Liver (tissue), 9 donors: ENCODE measurements around the gene SH3PXD2A. TPM values are rescaled to one million over a fixed set of nuclear protein-coding genes. Genes with fewer than 3 reads are reported as not detected.
A peak's percentile ranks its signal among the peaks of the same experiment; 100 is the strongest.

Source experiments
- DNase-seq: peaks from one replicate; pipeline ENCODE4 v3.0.0-alpha.2; 2017; ENCODE audit warnings: low spot score
- H3K27ac ChIP-seq, 2 donors: one replicate each; pipeline ENCODE4 v1.7.0; 2013; ENCODE audit warnings: inconsistent platforms in 2 of 2, low read length in 2 of 2, control low read depth in 1 of 2, low read depth in 1 of 2, mild to moderate bottlenecking in 1 of 2
- H3K27me3 ChIP-seq, 4 donors: one replicate each; pipeline versions ENCODE4 v1.6.1 to v1.7.0; 2013; ENCODE audit warnings: low read length in 3 of 4, inconsistent platforms in 1 of 4, mild to moderate bottlenecking in 1 of 4, moderate library complexity in 1 of 4; ENCODE audit not compliant: control insufficient read depth in 4 of 4, insufficient read depth in 4 of 4
- H3K36me3 ChIP-seq, 4 donors: one replicate each; pipeline versions ENCODE4 v1.6.1 to v1.7.0; 2013; ENCODE audit warnings: low read length in 3 of 4, mild to moderate bottlenecking in 3 of 4, low read depth in 1 of 4, moderate library complexity in 1 of 4; ENCODE audit not compliant: control insufficient read depth in 4 of 4, insufficient read depth in 3 of 4
- H3K4me1 ChIP-seq, 4 donors: one replicate each; pipeline versions ENCODE4 v1.6.1 to v1.7.0; 2013; ENCODE audit warnings: low read length in 3 of 4, mild to moderate bottlenecking in 3 of 4, moderate library complexity in 1 of 4; ENCODE audit not compliant: control insufficient read depth in 4 of 4, insufficient read depth in 4 of 4
- H3K4me3 ChIP-seq, 3 donors: one replicate each; pipeline versions ENCODE4 v1.6.1 to v1.7.0; 2013; ENCODE audit warnings: low read length in 3 of 3, control low read depth in 1 of 3, low read depth in 1 of 3, mild to moderate bottlenecking in 1 of 3
- H3K9ac ChIP-seq, 2 donors: one replicate each; pipeline ENCODE4 v1.7.0; 2013; ENCODE audit warnings: low read length in 2 of 2, mild to moderate bottlenecking in 2 of 2, moderate library complexity in 2 of 2, control low read depth in 1 of 2, low read depth in 1 of 2
- H3K9me3 ChIP-seq, 4 donors: one replicate each; pipeline versions ENCODE4 v1.6.1 to v1.7.0; 2013; ENCODE audit warnings: low read length in 3 of 4; ENCODE audit not compliant: control insufficient read depth in 4 of 4
- CTCF ChIP-seq: fragments of 150-350 bp; IDR thresholded peaks from 2 replicates; pipeline ENCODE4 v1.5.1; 2017; ENCODE audit warnings: improper control_type of control experiment, low read depth, low read length; ENCODE audit not compliant: missing input control
- EGR1 ChIP-seq, 2 donors: IDR thresholded peaks; 2 replicates each; pipeline ENCODE4 v1.6.1; 2016 to 2018; ENCODE audit warnings: antibody characterized with exemption in 2 of 2, low read depth in 2 of 2
- FOXA1 ChIP-seq: IDR thresholded peaks from 2 replicates; pipeline ENCODE4 v1.6.1; 2016; ENCODE audit warnings: antibody characterized with exemption
- FOXA2 ChIP-seq: IDR thresholded peaks from 2 replicates; pipeline ENCODE4 v1.6.1; 2016; ENCODE audit warnings: antibody characterized with exemption
- GABPA ChIP-seq, 2 donors: IDR thresholded peaks in 1 of 2; conservative IDR thresholded peaks in 1 of 2; 2 replicates each; pipeline ENCODE4 v1.6.1; 2016; ENCODE audit warnings: antibody characterized with exemption in 2 of 2, mild to moderate bottlenecking in 1 of 2, moderate library complexity in 1 of 2
- HNF4A ChIP-seq, 2 donors: conservative IDR thresholded peaks; 2 replicates each; pipeline ENCODE4 v1.6.1; 2016; ENCODE audit warnings: antibody characterized with exemption in 2 of 2, mild to moderate bottlenecking in 2 of 2
- HNF4G ChIP-seq: IDR thresholded peaks from 2 replicates; pipeline ENCODE4 v1.6.1; 2016; ENCODE audit warnings: antibody characterized with exemption
- JUND ChIP-seq, 2 donors: IDR thresholded peaks; 2 replicates each; pipeline ENCODE4 v1.6.1; 2016; ENCODE audit warnings: antibody characterized with exemption in 2 of 2
- NR2F2 ChIP-seq: IDR thresholded peaks from 2 replicates; pipeline ENCODE4 v1.6.1; 2016; ENCODE audit warnings: antibody characterized with exemption
- RAD21 ChIP-seq, 2 donors: IDR thresholded peaks; 2 replicates each; pipeline ENCODE4 v1.6.1; 2016; ENCODE audit warnings: antibody characterized with exemption in 2 of 2, mild to moderate bottlenecking in 2 of 2
- RXRA ChIP-seq, 2 donors: IDR thresholded peaks; 2 replicates each; pipeline ENCODE4 v1.6.1; 2017 to 2018; ENCODE audit warnings: antibody characterized with exemption in 2 of 2, mild to moderate bottlenecking in 1 of 2
- TAF1 ChIP-seq: conservative IDR thresholded peaks from 2 replicates; pipeline ENCODE4 v1.6.1; 2016; ENCODE audit warnings: antibody characterized with exemption, mild to moderate bottlenecking
- YY1 ChIP-seq: IDR thresholded peaks from 2 replicates; pipeline ENCODE4 v1.6.1; 2016; ENCODE audit warnings: antibody characterized with exemption, mild to moderate bottlenecking
- ZBTB33 ChIP-seq: IDR thresholded peaks from 2 replicates; pipeline ENCODE4 v1.6.1; 2016; ENCODE audit warnings: antibody characterized with exemption
- WGBS: extraction: QIAGEN DNeasy Blood & Tissue Kit; methylation state at CpG from one replicate; pipeline ENCODE4 v1.1.7; 2013; 5-methylcytosine and 5-hydroxymethylcytosine counted together
- polyA plus RNA-seq, 2 donors: library from polyadenylated mRNA; stranded (reverse) in 1 of 2; unstranded in 1 of 2; fragments of 200-250 nt in 1 of 2; fragments of >200 nt in 1 of 2; fragmentation: Nextera tagmentation in 1 of 2; extraction: Ambion mirVana in 1 of 2; gene quantifications; one replicate each; pipeline versions ENCODE4 v1.2.1 to v1.2.3, GENCODE V29; 2013 to 2015
- total RNA-seq, 2 donors: library from RNA; depleted of rRNA; stranded (reverse); fragments of >200 nt; gene quantifications; one replicate each; pipeline ENCODE4 v1.2.3, GENCODE V29; 2014
- TF ChIP-seq, protein P1 (sequence below): IDR thresholded peaks from 2 replicates; pipeline ENCODE4 v1.6.1; 2016; ENCODE audit warnings: antibody characterized with exemption
- donor health status: healthy.
- donor health status: healthy.
- donor health status: healthy.
- donor health status: healthy.
- donor health status: healthy.

Gene SH3PXD2A
- total and polyA plus RNA-seq, 4 donors: 0.82 to 5.5 (median 3.9) TPM

GRCh38 chr10:103854265-103854685 lies 1.1 kb downstream of the SH3PXD2A start:
- 25% methylated on average over 13 of the region's 13 CpGs for WGBS
- peak overlapping the region in 1 of 2 donors; percentile 23 for H3K27ac ChIP-seq
- no peak for TF ChIP-seq FOXA2
- no peak for TF ChIP-seq HNF4G
- peak; percentile 34 for TF ChIP-seq NR2F2
- H3K9ac ChIP-seq: no peak overlapping the region
- no peaks in the 10 kb centered on the region for H3K36me3 ChIP-seq
- H3K27me3 ChIP-seq: no peaks in the 10 kb centered on the region
- H3K4me3 ChIP-seq: peak overlapping the region; percentile 60 to 78 (median 66)
- H3K9me3 ChIP-seq: no peaks in the 10 kb centered on the region
- H3K4me1 ChIP-seq: peaks cover 7 to 38% (median 27%) of the 10 kb centered on the region in 4 donors
- DNase-seq: no peak

DNA sequence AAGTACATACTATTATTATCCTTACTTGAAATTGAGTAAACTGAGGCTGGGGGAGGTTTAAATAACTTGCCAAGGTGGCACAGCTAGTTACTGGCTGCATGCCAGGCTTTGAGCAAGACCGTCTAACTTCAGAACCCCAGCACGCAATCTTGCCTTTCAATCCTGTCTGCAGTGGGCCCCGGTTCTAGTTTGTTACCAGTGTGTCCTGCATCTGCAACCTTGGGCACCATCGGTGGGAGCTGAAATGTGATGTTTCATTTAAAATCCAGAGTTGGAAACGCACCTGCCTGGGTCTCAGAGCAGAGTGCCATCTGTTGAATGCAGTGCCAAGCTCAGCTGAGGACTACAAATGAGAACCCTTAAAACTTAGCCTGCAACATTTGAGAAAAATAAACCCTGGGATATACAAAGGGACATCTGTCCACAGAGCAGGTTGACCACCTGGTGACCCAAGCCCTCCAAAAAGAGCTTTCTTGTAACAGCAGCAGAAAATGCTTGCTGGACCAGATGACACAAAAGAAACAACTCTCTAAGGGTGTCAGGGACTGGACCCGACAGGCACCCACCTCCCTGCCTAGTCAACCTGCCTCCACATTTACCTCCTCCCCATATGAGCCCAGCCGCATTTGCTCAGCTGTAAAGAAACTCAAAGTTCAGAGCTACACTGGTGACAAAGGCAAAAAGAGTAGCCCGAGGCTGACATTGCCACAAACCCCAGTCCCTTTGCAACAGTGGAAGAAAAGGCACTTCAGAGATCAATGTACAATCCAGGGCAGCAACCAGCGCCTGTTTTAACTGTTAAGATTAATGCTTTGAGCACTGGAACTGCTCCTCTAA lies 1.7 kb downstream of the SH3PXD2A start:
- DNase-seq: no peak
- no peaks in the 10 kb centered on the region for H3K9me3 ChIP-seq
- TF ChIP-seq HNF4A (conservative IDR thresholded peaks at IDR 0.05): peak in 1 of 2 donors; percentile 9
- no peak for TF ChIP-seq RXRA (IDR thresholded peaks at IDR 0.05)
- WGBS: 54% methylated on average over 9 of the region's 9 CpGs
- H3K4me3 ChIP-seq: peak overlapping the region; percentile 60 to 78 (median 66)
- no peak overlapping the region for H3K9ac ChIP-seq
- no peaks in the 10 kb centered on the region for H3K27me3 ChIP-seq
- no peaks in the 10 kb centered on the region for H3K36me3 ChIP-seq
- H3K4me1 ChIP-seq: peaks cover 7 to 38% (median 27%) of the 10 kb centered on the region in 4 donors
- H3K27ac ChIP-seq: peak overlapping the region in 1 of 2 donors; percentile 23

GRCh38 chr10:103852856-103853255 lies 2.5 kb downstream of the SH3PXD2A start:
- WGBS: 71% methylated on average over 7 of the region's 7 CpGs
- DNase-seq: no peak
- Histone ChIP-seq H3K4me1 (peaks cover 7 to 38% (median 27%) of the 10 kb centered on the region in 4 donors), H3K36me3 (no peaks in the 10 kb centered on the region), H3K4me3 (no peak overlapping the region), H3K27ac (peak overlapping the region in 1 of 2 donors; percentile 37), H3K9me3 (no peaks in the 10 kb centered on the region), H3K9ac (no peak overlapping the region), H3K27me3 (no peaks in the 10 kb centered on the region)
- no peak for TF ChIP-seq GABPA (IDR thresholded peaks at IDR 0.05 in 1 of 2, conservative IDR thresholded peaks at IDR 0.05 in 1 of 2)
- peak; percentile 56 for TF ChIP-seq NR2F2

DNA sequence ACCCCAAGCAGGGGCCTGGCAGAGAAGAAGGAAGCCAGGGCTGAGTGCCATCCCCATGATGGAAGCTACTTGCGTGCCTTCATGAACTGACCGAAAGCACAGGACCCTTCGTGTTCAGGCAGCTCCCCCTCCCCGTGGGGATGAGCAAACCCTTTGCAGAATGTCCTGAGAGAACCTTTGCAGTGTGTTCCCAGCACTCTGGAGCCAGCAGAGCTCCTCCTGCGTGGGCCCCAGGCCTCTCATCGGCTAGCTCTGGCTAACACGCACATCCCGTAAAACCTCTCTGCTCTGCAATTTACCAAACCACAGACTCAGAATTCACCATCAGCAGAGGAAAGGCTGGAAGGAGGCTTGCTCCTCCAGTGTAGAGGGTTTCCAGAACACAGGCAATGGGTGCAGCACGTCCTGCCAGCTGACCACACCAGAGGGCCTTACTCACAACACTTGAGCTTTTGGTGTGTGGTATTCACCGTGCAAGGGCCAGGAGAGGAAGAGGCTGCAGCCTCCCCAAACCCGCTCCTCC lies 3.1 kb downstream of the SH3PXD2A start:
- Histone ChIP-seq H3K27ac (peak overlapping the region in 1 of 2 donors; percentile 37), H3K4me3 (no peak overlapping the region), H3K4me1 (peaks cover 7 to 38% (median 27%) of the 10 kb centered on the region in 4 donors), H3K9ac (no peak overlapping the region), H3K36me3 (no peaks in the 10 kb centered on the region), H3K27me3 (no peaks in the 10 kb centered on the region), H3K9me3 (no peaks in the 10 kb centered on the region)
- WGBS: 73% methylated on average over 11 of the region's 11 CpGs
- no peak for DNase-seq
- TF ChIP-seq, protein P1, sequence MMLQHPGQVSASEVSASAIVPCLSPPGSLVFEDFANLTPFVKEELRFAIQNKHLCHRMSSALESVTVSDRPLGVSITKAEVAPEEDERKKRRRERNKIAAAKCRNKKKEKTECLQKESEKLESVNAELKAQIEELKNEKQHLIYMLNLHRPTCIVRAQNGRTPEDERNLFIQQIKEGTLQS: no peak
- TF ChIP-seq FOXA2 (no peak), HNF4G (no peak), HNF4A (conservative IDR thresholded peaks at IDR 0.05) (no peak), TAF1 (no peak), JUND (IDR thresholded peaks at IDR 0.05) (no peak), FOXA1 (no peak), GABPA (IDR thresholded peaks at IDR 0.05 in 1 of 2, conservative IDR thresholded peaks at IDR 0.05 in 1 of 2) (no peak), ZBTB33 (no peak), RAD21 (IDR thresholded peaks at IDR 0.05) (no peak), EGR1 (IDR thresholded peaks at IDR 0.05; ENCODE audit: low read depth in 2 of 2) (no peak), YY1 (no peak), NR2F2 (no peak), CTCF (no peak)
